ENCODE data around the gene MUC2. TPM values are rescaled to one million over a fixed set of nuclear protein-coding genes. Genes with fewer than 3 reads are reported as not detected.

The MUC2 gene
- total RNA-seq, 2 donors from 2014 or later = under 0.01 TPM; not detected in 1

DNA sequence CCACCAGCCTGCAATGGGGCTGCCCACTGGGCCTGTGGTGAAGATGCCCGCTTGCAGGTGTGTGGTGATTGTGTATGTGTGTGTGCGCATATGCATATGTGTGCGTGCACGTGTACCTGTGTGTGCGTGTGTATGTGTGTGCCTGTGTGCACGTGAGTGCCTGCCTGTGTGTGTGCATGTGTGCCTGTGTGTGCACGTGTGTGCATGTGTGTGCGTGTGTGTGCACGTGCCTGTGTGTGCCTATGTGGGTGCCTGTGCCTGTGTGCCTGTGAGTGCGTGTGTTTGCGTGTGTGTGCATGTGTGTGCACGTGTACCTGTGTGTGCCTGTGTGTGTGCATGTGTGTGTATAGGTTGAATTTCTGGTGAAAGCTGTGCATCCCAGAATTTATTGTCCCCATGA is 35.8 kb upstream of the MUC2 start:
- Histone ChIP-seq H3K4me1 (peaks cover 87% of the 10 kb centered on the region), H3K36me3 (replicated peaks in 1 of 2; ENCODE audit: insufficient read depth in 1 of 2, low read depth in 2 of 2) (no peaks in the 10 kb centered on the region), H3K9me3 (no peaks in the 10 kb centered on the region), H3K4me3 (no peak overlapping the region), H3K27me3 (no peaks in the 10 kb centered on the region), H3K27ac (peak overlapping the region in 3 of 4 donors; percentile 77 to 87 (median 87))
- TF ChIP-seq, protein P1, sequence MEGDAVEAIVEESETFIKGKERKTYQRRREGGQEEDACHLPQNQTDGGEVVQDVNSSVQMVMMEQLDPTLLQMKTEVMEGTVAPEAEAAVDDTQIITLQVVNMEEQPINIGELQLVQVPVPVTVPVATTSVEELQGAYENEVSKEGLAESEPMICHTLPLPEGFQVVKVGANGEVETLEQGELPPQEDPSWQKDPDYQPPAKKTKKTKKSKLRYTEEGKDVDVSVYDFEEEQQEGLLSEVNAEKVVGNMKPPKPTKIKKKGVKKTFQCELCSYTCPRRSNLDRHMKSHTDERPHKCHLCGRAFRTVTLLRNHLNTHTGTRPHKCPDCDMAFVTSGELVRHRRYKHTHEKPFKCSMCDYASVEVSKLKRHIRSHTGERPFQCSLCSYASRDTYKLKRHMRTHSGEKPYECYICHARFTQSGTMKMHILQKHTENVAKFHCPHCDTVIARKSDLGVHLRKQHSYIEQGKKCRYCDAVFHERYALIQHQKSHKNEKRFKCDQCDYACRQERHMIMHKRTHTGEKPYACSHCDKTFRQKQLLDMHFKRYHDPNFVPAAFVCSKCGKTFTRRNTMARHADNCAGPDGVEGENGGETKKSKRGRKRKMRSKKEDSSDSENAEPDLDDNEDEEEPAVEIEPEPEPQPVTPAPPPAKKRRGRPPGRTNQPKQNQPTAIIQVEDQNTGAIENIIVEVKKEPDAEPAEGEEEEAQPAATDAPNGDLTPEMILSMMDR (IDR thresholded peaks at IDR 0.05) = no peak
- no peak for TF ChIP-seq POLR2A (IDR thresholded peaks at IDR 0.05)
- 88 to 95% methylated on average over 11 to 12 of the region's 12 CpGs for WGBS, 2 donors
- DNase-seq (no peak), ATAC-seq (no peak)
- intact Hi-C loops (cut with DNase I) = loop anchor here (5.0 kb wide), 1 partner anchor 182 kb away; no protein-coding TSS in a partner anchor

GRCh38 chr11:1039481-1040427 is 34.9 kb upstream of the MUC2 start:
- TF ChIP-seq, protein P1 (IDR thresholded peaks at IDR 0.05) = no peak
- peak in 2 of 3 donors; percentile 29 to 37 for TF ChIP-seq POLR2A (IDR thresholded peaks at IDR 0.05)
- no peak overlapping the region for H3K4me3 ChIP-seq
- intact Hi-C loops (cut with DNase I) = loop anchor here (5.0 kb wide), 1 partner anchor 182 kb away; no protein-coding TSS in a partner anchor
- DNase-seq (peak; percentile 69 to 87 (median 74)), ATAC-seq (peak; percentile 63)
- H3K4me1 ChIP-seq = peaks cover 79% of the 10 kb centered on the region
- H3K27me3 ChIP-seq = no peaks in the 10 kb centered on the region
- H3K36me3 ChIP-seq (replicated peaks in 1 of 2; ENCODE audit: insufficient read depth in 1 of 2, low read depth in 2 of 2) = no peaks in the 10 kb centered on the region
- H3K27ac ChIP-seq = peak overlapping the region; percentile 77 to 87 (median 86)
- WGBS, 2 donors = 60 to 61% methylated on average over 7 to 31 of the region's 32 CpGs
- no peaks in the 10 kb centered on the region for H3K9me3 ChIP-seq

DNA sequence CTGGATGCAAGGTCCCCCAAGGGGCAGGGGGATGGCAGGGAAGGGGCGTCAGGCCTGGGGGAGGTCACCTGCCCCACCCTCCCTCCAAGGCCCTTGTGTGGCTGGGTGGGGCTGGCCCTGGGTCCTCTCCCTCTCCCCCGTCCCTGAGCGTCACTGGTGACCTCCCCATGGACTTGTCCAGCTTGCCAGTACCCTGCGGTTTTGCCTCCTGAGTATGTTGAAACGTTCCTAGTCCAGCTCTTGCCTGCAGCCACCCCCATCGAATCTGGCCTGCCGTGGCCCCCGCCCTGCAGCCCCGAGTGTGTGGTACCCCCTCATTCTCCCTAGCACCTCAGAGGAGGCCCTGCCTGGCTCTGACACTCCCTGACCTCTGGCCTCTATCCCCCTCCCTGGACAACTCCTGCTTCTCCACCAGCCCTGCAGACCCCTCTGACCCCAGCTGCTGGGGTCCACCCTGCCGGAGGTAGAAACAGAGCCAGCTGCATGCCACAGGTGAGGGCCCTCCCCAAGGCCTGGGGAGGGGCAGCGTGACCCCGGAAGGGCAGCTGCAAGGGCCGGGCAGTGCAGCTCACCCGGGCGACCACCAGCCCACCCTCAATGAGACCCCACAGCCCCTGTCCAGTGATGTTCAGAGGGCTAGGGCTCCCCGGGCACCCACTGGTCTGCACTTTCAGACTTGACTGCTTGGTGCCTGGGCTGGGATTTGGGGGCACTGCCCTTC is 34.1 kb upstream of the MUC2 start:
- Histone ChIP-seq H3K9me3 (no peaks in the 10 kb centered on the region), H3K4me3 (no peak overlapping the region), H3K27me3 (no peaks in the 10 kb centered on the region), H3K27ac (peak overlapping the region; percentile 77 to 87 (median 86)), H3K4me1 (peaks cover 71% of the 10 kb centered on the region), H3K36me3 (replicated peaks in 1 of 2; ENCODE audit: insufficient read depth in 1 of 2, low read depth in 2 of 2) (no peaks in the 10 kb centered on the region)
- intact Hi-C loops (cut with DNase I) = no loop called here
- TF ChIP-seq, protein P1 (IDR thresholded peaks at IDR 0.05) = no peak
- no peak for TF ChIP-seq POLR2A (IDR thresholded peaks at IDR 0.05)
- DNase-seq (peak in 3 of 4 donors; percentile 49 to 56 (median 51)), ATAC-seq (peak; percentile 36)
- WGBS, 2 donors = 62 to 66% methylated on average over 8 to 16 of the region's 16 CpGs

GRCh38 chr11:1041149-1041467 is 33.6 kb upstream of the MUC2 start:
- 48% methylated on average over 5 of the region's 8 CpGs; no CpG with 5 or more reads in 1 of the 2 donors for WGBS, 2 donors
- no peak for ATAC-seq
- H3K27ac ChIP-seq = peak overlapping the region; percentile 77 to 87 (median 86)
- H3K4me3 ChIP-seq = no peak overlapping the region
- peaks cover 68% of the 10 kb centered on the region for H3K4me1 ChIP-seq
- no peaks in the 10 kb centered on the region for H3K36me3 ChIP-seq (replicated peaks in 1 of 2; ENCODE audit: insufficient read depth in 1 of 2, low read depth in 2 of 2)
- TF ChIP-seq, protein P1 (IDR thresholded peaks at IDR 0.05) = no peak
- no peak for TF ChIP-seq POLR2A (IDR thresholded peaks at IDR 0.05)
- no peaks in the 10 kb centered on the region for H3K27me3 ChIP-seq
- intact Hi-C loops (cut with DNase I) = no loop called here
- no peaks in the 10 kb centered on the region for H3K9me3 ChIP-seq
- peak in 2 of 4 donors; percentile 8 to 41 for DNase-seq
